Measurements from ENCODE around the gene DBN1. TPM values are rescaled to one million over a fixed set of nuclear protein-coding genes. Genes with fewer than 3 reads are reported as not detected.

Gene DBN1
- total and polyA plus RNA-seq, 2 donors (not counting 1 experiment from before 2014, with no cell fraction given): 1.4 to 1.9 TPM

DNA sequence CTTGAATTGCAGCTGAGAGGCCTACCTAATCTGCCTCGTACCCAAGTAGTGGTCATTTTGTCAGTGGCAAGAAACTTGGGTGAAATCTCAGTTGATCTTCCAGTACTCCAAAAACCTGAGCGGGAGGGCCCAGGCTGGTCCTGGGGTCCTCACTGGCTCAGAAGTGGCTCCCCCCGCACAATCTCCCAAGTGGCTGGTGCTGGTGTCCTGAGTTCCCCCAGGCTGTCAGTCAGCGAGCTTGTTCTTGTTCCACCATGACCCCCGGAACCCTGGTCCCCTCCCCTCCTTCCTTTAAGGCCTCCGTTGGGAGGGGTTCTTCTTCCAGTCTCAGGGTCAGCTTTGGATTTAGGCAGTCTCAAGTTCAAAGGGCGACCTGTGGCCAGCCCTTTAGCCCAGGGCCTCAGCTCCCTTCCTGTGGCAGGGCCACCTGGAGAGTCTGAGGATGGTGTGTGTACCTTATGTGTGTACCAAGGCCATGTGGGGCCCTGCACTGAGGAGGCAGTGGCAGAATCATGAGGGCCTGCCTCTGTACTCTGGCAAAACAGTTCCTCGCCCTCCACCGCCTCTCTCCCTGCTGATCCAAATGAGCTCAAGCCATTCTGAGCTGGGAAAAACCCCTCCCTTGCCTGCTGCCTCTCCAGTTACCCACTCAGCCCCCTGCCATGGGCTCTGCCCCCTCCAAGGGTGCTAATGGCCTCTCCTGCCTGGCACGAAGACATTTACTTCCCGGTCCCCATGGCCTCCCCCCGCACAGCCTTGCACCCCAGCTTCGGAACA lies 4.5 kb upstream of the DBN1 start:
- intact Hi-C loops (cut with micrococcal nuclease): no loop called here
- Mint-ChIP-seq H3K9me3 (ENCODE audit: insufficient read depth) (no peaks in the 10 kb centered on the region), H3K27me3 (peaks cover 5% of the 10 kb centered on the region), H3K27ac (no peak overlapping the region), H3K4me3 (no peak overlapping the region), H3K4me1 (peaks cover 32% of the 10 kb centered on the region)
- Histone ChIP-seq H3K9ac (ENCODE audit: low read length) (no peak overlapping the region), H3K4me3 (ENCODE audit: control extremely low read depth in 1 of 5, extremely low read depth in 1 of 5, insufficient read depth in 1 of 5, low read depth in 2 of 5, low read length in 4 of 5) (no peak overlapping the region), H3K4me1 (ENCODE audit: control insufficient read depth in 2 of 2, insufficient read depth in 2 of 2, low read length in 2 of 2) (peaks cover 14 to 25% of the 10 kb centered on the region in 2 donors), H3K4me2 (replicated peaks; ENCODE audit: low read depth, low read length, poor library complexity, severe bottlenecking) (no peak overlapping the region), H3K27me3 (replicated peaks in 1 of 4; ENCODE audit: control extremely low read depth in 1 of 4, control insufficient read depth in 3 of 4, insufficient read depth in 4 of 4, low read length in 3 of 4) (peaks cover 0 to 7% (median 2%) of the 10 kb centered on the region in 4 experiments), H3K27ac (ENCODE audit: low read length in 2 of 2) (no peak overlapping the region), H3K36me3 (replicated peaks in 1 of 2; ENCODE audit: control extremely low read depth in 1 of 2, control insufficient read depth in 1 of 2, extremely low read depth in 1 of 2, insufficient read depth in 2 of 2, low read length in 1 of 2) (no peaks in the 10 kb centered on the region), H2AFZ (ENCODE audit: insufficient read depth, low read depth, low read length, poor library complexity, severe bottlenecking) (no peak overlapping the region), H4K20me1 (ENCODE audit: control insufficient read depth, insufficient read depth, low read length, poor library complexity, severe bottlenecking) (no peaks in the 10 kb centered on the region), H3K79me2 (ENCODE audit: control insufficient read depth, insufficient read depth, low read length) (no peaks in the 10 kb centered on the region), H3K9me3 (ENCODE audit: control extremely low read depth in 1 of 3, control insufficient read depth in 2 of 3, insufficient read depth in 1 of 3, low read length in 2 of 3) (no peaks in the 10 kb centered on the region)
- ATAC-seq (ENCODE audit: low read depth): no peak
- WGBS (ENCODE audit: insufficient coverage): 100% methylated on average over 5 of the region's 13 CpGs
- POLR2A ChIA-PET: interaction anchor here (0.6 to 1.0 kb wide), 2 partner anchors 19 to 32 kb away, joined by 3 read pairs; partner anchors contain the start of gene DOK3
- TF ChIP-seq, protein P1, sequence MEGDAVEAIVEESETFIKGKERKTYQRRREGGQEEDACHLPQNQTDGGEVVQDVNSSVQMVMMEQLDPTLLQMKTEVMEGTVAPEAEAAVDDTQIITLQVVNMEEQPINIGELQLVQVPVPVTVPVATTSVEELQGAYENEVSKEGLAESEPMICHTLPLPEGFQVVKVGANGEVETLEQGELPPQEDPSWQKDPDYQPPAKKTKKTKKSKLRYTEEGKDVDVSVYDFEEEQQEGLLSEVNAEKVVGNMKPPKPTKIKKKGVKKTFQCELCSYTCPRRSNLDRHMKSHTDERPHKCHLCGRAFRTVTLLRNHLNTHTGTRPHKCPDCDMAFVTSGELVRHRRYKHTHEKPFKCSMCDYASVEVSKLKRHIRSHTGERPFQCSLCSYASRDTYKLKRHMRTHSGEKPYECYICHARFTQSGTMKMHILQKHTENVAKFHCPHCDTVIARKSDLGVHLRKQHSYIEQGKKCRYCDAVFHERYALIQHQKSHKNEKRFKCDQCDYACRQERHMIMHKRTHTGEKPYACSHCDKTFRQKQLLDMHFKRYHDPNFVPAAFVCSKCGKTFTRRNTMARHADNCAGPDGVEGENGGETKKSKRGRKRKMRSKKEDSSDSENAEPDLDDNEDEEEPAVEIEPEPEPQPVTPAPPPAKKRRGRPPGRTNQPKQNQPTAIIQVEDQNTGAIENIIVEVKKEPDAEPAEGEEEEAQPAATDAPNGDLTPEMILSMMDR (IDR thresholded peaks at IDR 0.05): no peak
- no peak for TF ChIP-seq EZH2 (IDR thresholded peaks at IDR 0.05; ENCODE audit: borderline replicate concordance, insufficient read depth, low read depth, low read length, poor library complexity, severe bottlenecking)
- CTCF ChIA-PET: interaction anchor here (1.2 to 2.7 kb wide), 5 partner anchors 21 to 74 kb away, joined by 3 to 12 read pairs (median 7); no protein-coding TSS in a partner anchor
- no peak for DNase-seq

Data from B cell (primary cell).